Upper lobe of left lung (tissue), 6 donors: Measurements from ENCODE around the gene XYLT1. TPM values are rescaled to one million over a fixed set of nuclear protein-coding genes. Genes with fewer than 3 reads are reported as not detected.

Experiments
- ATAC-seq, 2 donors: fragments of 200-7000 bp; cut with Tn5 transposase; one replicate each; pipeline ENCODE4 v1.9.1; 2022; ENCODE audit warnings: mild to moderate bottlenecking in 2 of 2, moderate library complexity in 2 of 2; ENCODE audit not compliant: low FRiP score in 2 of 2
- DNase-seq, 2 donors: peaks; one replicate each; pipeline ENCODE4 v3.0.0-alpha.2; 2019 to 2020
- H3K27ac ChIP-seq, 4 donors: fragments of 200-600 bp; sonication (generic); one replicate each; pipeline ENCODE4 v1.5.1; 2016 to 2019
- H3K27me3 ChIP-seq, 4 donors: fragments of 200-600 bp; sonication (generic); one replicate each; pipeline ENCODE4 v1.5.1; 2017 to 2019
- H3K36me3 ChIP-seq, 4 donors: fragments of 200-600 bp; sonication (generic); one replicate each; pipeline ENCODE4 v1.5.1; 2016 to 2019
- H3K4me1 ChIP-seq, 4 donors: fragments of 200-600 bp; sonication (generic); one replicate each; pipeline ENCODE4 v1.5.1; 2018 to 2019
- H3K4me3 ChIP-seq, 4 donors: fragments of 200-600 bp; sonication (generic); one replicate each; pipeline ENCODE4 v1.5.1; 2017 to 2019; ENCODE audit warnings: mild to moderate bottlenecking in 2 of 4, moderate library complexity in 1 of 4
- H3K9me3 ChIP-seq, 4 donors: fragments of 200-600 bp; sonication (generic); one replicate each; pipeline ENCODE4 v1.5.1; 2018 to 2019
- EP300 ChIP-seq, 4 donors: sonication (generic); formaldehyde crosslinking; IDR thresholded peaks; one replicate each; pipeline ENCODE4 v1.5.1; 2017; ENCODE audit warnings: antibody characterized with exemption in 4 of 4, control low read depth in 2 of 4
- POLR2A ChIP-seq, 4 donors: fragments of 450-650 bp; IDR thresholded peaks; one replicate each; pipeline ENCODE4 v1.5.1; 2016 to 2017; ENCODE audit warnings: antibody characterized with exemption in 4 of 4, mild to moderate bottlenecking in 2 of 4
- POLR2AphosphoS5 ChIP-seq, 2 donors: sonication (generic); formaldehyde crosslinking; IDR thresholded peaks; one replicate each; pipeline ENCODE4 v1.5.1; 2017; ENCODE audit warnings: antibody characterized with exemption in 2 of 2
- WGBS, 2 donors: methylation state at CpG; one replicate each; pipeline ENCODE4 v1.1.5; 2017 to 2018; 5-methylcytosine and 5-hydroxymethylcytosine counted together
- total RNA-seq, 6 donors: library from RNA; depleted of rRNA in 4 of 6; stranded (reverse); fragments of >200 nt in 4 of 6; gene quantifications; one replicate each; pipeline versions ENCODE4 v1.1.0 to v1.2.1, GENCODE V29; 2016 to 2021
- TF ChIP-seq, protein P1 (sequence below), 6 experiments: fragments of 450-650 bp in 4 of 6; fragments of 200-600 bp in 2 of 6; sonication (generic) in 2 of 6; IDR thresholded peaks; one replicate each; pipeline ENCODE4 v1.5.1; 2016 to 2019; ENCODE audit warnings: antibody characterized with exemption in 6 of 6
- donor health status: DM: no; HTN: no; CAD: no; lungs with moderate emphysema.
- donor health status: DM: no; HTN: yes; CAD: no; lungs with severe emphysema.

Gene XYLT1
- total RNA-seq, 6 donors from 2014 or later = 3.0 to 26.2 (median 6.8) TPM

GRCh38 chr16:17281052-17281451 is 189.7 kb downstream of the XYLT1 start:
- whole genome bisulfite sequencing, 2 donors = 92 to 94% methylated on average over 3 to 7 of the region's 7 CpGs
- Histone ChIP-seq H3K27ac (no peak overlapping the region), H3K27me3 (no peaks in the 10 kb centered on the region), H3K4me1 (peaks cover 0 to 5% (median 0%) of the 10 kb centered on the region in 4 donors), H3K9me3 (no peaks in the 10 kb centered on the region), H3K4me3 (no peak overlapping the region), H3K36me3 (no peaks in the 10 kb centered on the region)
- TF ChIP-seq POLR2A (IDR thresholded peaks at IDR 0.05) (no peak), EP300 (IDR thresholded peaks at IDR 0.05) (no peak), POLR2AphosphoS5 (IDR thresholded peaks at IDR 0.05) (no peak)
- TF ChIP-seq, protein P1, sequence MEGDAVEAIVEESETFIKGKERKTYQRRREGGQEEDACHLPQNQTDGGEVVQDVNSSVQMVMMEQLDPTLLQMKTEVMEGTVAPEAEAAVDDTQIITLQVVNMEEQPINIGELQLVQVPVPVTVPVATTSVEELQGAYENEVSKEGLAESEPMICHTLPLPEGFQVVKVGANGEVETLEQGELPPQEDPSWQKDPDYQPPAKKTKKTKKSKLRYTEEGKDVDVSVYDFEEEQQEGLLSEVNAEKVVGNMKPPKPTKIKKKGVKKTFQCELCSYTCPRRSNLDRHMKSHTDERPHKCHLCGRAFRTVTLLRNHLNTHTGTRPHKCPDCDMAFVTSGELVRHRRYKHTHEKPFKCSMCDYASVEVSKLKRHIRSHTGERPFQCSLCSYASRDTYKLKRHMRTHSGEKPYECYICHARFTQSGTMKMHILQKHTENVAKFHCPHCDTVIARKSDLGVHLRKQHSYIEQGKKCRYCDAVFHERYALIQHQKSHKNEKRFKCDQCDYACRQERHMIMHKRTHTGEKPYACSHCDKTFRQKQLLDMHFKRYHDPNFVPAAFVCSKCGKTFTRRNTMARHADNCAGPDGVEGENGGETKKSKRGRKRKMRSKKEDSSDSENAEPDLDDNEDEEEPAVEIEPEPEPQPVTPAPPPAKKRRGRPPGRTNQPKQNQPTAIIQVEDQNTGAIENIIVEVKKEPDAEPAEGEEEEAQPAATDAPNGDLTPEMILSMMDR (IDR thresholded peaks at IDR 0.05) = no peak
- peak in 1 of 2 donors; percentile 39 for DNase-seq
- ATAC-seq = no peak

- Histone ChIP-seq H3K36me3 (no peaks in the 10 kb centered on the region), H3K4me1 (peaks cover 0 to 5% (median 0%) of the 10 kb centered on the region in 4 donors), H3K9me3 (no peaks in the 10 kb centered on the region), H3K4me3 (no peak overlapping the region), H3K27ac (no peak overlapping the region), H3K27me3 (no peaks in the 10 kb centered on the region)
- 52 to 71% methylated on average over 5 of the region's 5 CpGs for WGBS, 2 donors
- no peak for DNase-seq
- no peak for ATAC-seq
- TF ChIP-seq, protein P1 (IDR thresholded peaks at IDR 0.05) = no peak
- TF ChIP-seq POLR2AphosphoS5 (IDR thresholded peaks at IDR 0.05) (no peak), POLR2A (IDR thresholded peaks at IDR 0.05) (no peak), EP300 (IDR thresholded peaks at IDR 0.05) (no peak)
Measured at GRCh38 chr16:17278988-17279387, 191.8 kb downstream of the XYLT1 start.

DNA sequence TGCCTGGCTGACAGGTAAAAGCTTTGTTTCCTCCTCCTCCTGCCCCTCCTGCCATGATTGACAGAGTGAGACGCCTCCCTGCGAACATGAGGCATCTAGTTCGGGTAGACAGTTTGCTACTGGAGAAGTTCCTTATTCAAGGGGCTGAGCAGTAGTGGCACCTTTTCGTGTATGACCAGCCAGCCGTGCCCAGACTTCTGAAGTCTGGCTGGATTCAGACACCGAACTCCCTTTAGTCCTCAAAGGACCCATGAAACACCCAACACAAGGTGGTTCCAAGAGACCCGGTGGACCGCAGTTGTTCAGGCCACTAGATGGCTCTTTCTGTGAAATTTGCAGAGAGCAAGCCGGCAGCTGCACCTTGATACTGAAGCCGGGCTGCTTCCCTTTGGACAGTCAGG is 192.8 kb downstream of the XYLT1 start:
- Histone ChIP-seq H3K36me3 (no peaks in the 10 kb centered on the region), H3K27me3 (no peaks in the 10 kb centered on the region), H3K4me3 (no peak overlapping the region), H3K9me3 (no peaks in the 10 kb centered on the region), H3K27ac (no peak overlapping the region), H3K4me1 (peaks cover 0 to 5% (median 0%) of the 10 kb centered on the region in 4 donors)
- DNase-seq (peak in 1 of 2 donors; percentile 24), ATAC-seq (peak in 1 of 2 donors; percentile 43)
- TF ChIP-seq EP300 (IDR thresholded peaks at IDR 0.05) (no peak), POLR2AphosphoS5 (IDR thresholded peaks at IDR 0.05) (no peak)
- TF ChIP-seq, protein P1 (IDR thresholded peaks at IDR 0.05) = peak in 2 of 6 experiments; percentile 17 to 23
- 60 to 79% methylated on average over 3 to 10 of the region's 10 CpGs for WGBS, 2 donors

GRCh38 chr16:17276610-17277009 is 194.2 kb downstream of the XYLT1 start:
- TF ChIP-seq POLR2A (IDR thresholded peaks at IDR 0.05) (no peak), EP300 (IDR thresholded peaks at IDR 0.05) (no peak), POLR2AphosphoS5 (IDR thresholded peaks at IDR 0.05) (no peak)
- TF ChIP-seq, protein P1 (IDR thresholded peaks at IDR 0.05) = no peak
- ATAC-seq (no peak), DNase-seq (no peak)
- H3K36me3 ChIP-seq = no peaks in the 10 kb centered on the region
- no peak overlapping the region for H3K4me3 ChIP-seq
- no peaks in the 10 kb centered on the region for H3K9me3 ChIP-seq
- H3K4me1 ChIP-seq = peaks cover 0 to 4% (median 0%) of the 10 kb centered on the region in 4 donors
- H3K27ac ChIP-seq = no peak overlapping the region
- WGBS, 2 donors = 95% methylated on average over 10 of the region's 10 CpGs
- H3K27me3 ChIP-seq = no peaks in the 10 kb centered on the region

- Histone ChIP-seq H3K4me1 (no peaks in the 10 kb centered on the region), H3K27me3 (no peaks in the 10 kb centered on the region), H3K36me3 (no peaks in the 10 kb centered on the region), H3K4me3 (no peak overlapping the region), H3K9me3 (no peaks in the 10 kb centered on the region), H3K27ac (no peak overlapping the region)
- no peak for DNase-seq
- TF ChIP-seq, protein P1 (IDR thresholded peaks at IDR 0.05) = no peak
- TF ChIP-seq EP300 (IDR thresholded peaks at IDR 0.05) (no peak), POLR2A (IDR thresholded peaks at IDR 0.05) (no peak), POLR2AphosphoS5 (IDR thresholded peaks at IDR 0.05) (no peak)
- 71 to 100% methylated on average over 1 to 4 of the region's 4 CpGs for WGBS, 2 donors
- no peak for ATAC-seq
Measured at GRCh38 chr16:17276010-17276530, 194.7 kb downstream of the XYLT1 start.
